MM.1S (cell line): ENCODE data around the gene ANKRD24.

Source experiments
- DNase-seq: peaks from one replicate; pipeline ENCODE4 v3.0.0-alpha.2; 2015
- H2AFZ ChIP-seq: fragments of 300-600 bp; sonication (generic); 2 replicates; pipeline ENCODE4 v1.6.0; 2016; ENCODE audit warnings: antibody characterized with exemption, low read length
- H3F3A ChIP-seq: fragments of 300-600 bp; sonication (generic); 2 replicates; pipeline ENCODE4 v1.6.1; 2016; ENCODE audit warnings: mild to moderate bottlenecking, antibody characterized with exemption, low read length, moderate library complexity, mixed read lengths; ENCODE audit not compliant: insufficient read depth
- H3K27ac ChIP-seq: fragments of 300-600 bp; sonication (generic); 2 replicates; pipeline ENCODE4 v1.5.1; 2016; ENCODE audit warnings: mild to moderate bottlenecking, low read length
- H3K27me3 ChIP-seq: fragments of 300-600 bp; sonication (generic); replicated peaks from 2 replicates; pipeline ENCODE4 v1.6.0; 2016; ENCODE audit warnings: low read length; ENCODE audit not compliant: insufficient read depth
- H3K36me3 ChIP-seq: fragments of 300-600 bp; sonication (generic); replicated peaks from 2 replicates; pipeline ENCODE4 v1.6.1; 2016; ENCODE audit warnings: mild to moderate bottlenecking, low read length, mixed read lengths; ENCODE audit not compliant: insufficient read depth
- H3K4me1 ChIP-seq: fragments of 300-600 bp; sonication (generic); 2 replicates; pipeline ENCODE4 v1.6.1; 2016; ENCODE audit warnings: low read length, mixed read lengths
- H3K4me2 ChIP-seq: fragments of 300-600 bp; sonication (generic); 2 replicates; pipeline ENCODE4 v1.6.0; 2016; ENCODE audit warnings: low read depth, low read length
- H3K4me3 ChIP-seq: fragments of 300-600 bp; sonication (generic); 2 replicates; pipeline ENCODE4 v1.5.1; 2016; ENCODE audit warnings: low read length, mixed read lengths
- H3K79me2 ChIP-seq: fragments of 300-600 bp; sonication (generic); 2 replicates; pipeline ENCODE4 v1.6.1; 2016; ENCODE audit warnings: mixed run types, low read length, mixed read lengths
- H3K9ac ChIP-seq: fragments of 300-600 bp; sonication (generic); 2 replicates; pipeline ENCODE4 v1.6.1; 2016; ENCODE audit warnings: low read length, mixed read lengths
- H3K9me2 ChIP-seq: fragments of 300-600 bp; sonication (generic); replicated peaks from 2 replicates; pipeline ENCODE4 v1.6.1; 2016; ENCODE audit warnings: mild to moderate bottlenecking, low read length, mixed read lengths; ENCODE audit not compliant: insufficient read depth
- H3K9me3 ChIP-seq: fragments of 300-600 bp; sonication (generic); replicated peaks from 2 replicates; pipeline ENCODE4 v1.6.1; 2016; ENCODE audit warnings: mild to moderate bottlenecking, low read length, mixed read lengths; ENCODE audit not compliant: insufficient read depth
- H4K20me1 ChIP-seq: fragments of 300-600 bp; sonication (generic); 2 replicates; pipeline ENCODE4 v1.6.1; 2016; ENCODE audit warnings: mild to moderate bottlenecking, low read length, moderate library complexity, mixed read lengths; ENCODE audit not compliant: insufficient read depth
- CTCF ChIP-seq: fragments of 300-600 bp; sonication (generic); IDR thresholded peaks from 2 replicates; pipeline ENCODE4 v1.5.1; 2016; ENCODE audit warnings: antibody characterized with exemption, low read length, mixed read lengths
- EZH2 ChIP-seq: fragments of 300-600 bp; sonication (generic); optimal IDR thresholded peaks from 2 replicates; pipeline ENCODE3; 2017; ENCODE audit warnings: low read depth, mild to moderate bottlenecking, antibody characterized with exemption, low read length, mixed read lengths
- EZH2phosphoT487 ChIP-seq: fragments of 300-600 bp; sonication (generic); IDR thresholded peaks from 2 replicates; pipeline ENCODE4 v1.6.1; 2018; ENCODE audit warnings: antibody characterized with exemption, low read length

The ANKRD24 gene

GRCh38 chr19:4185413-4186086 is 3.1 kb downstream of the ANKRD24 start:
- Histone ChIP-seq H3K9me2 (no peaks in the 10 kb centered on the region), H3K9ac (no peak overlapping the region), H3K9me3 (no peaks in the 10 kb centered on the region), H3K4me2 (no peak overlapping the region), H3K79me2 (peaks cover 18% of the 10 kb centered on the region), H4K20me1 (no peaks in the 10 kb centered on the region), H3K36me3 (no peaks in the 10 kb centered on the region), H3K27ac (no peak overlapping the region), H3K27me3 (peaks cover 39% of the 10 kb centered on the region), H2AFZ (no peak overlapping the region), H3F3A (no peaks in the 10 kb centered on the region), H3K4me1 (peaks cover 11% of the 10 kb centered on the region), H3K4me3 (no peak overlapping the region)
- DNase-seq = no peak
- no peak for TF ChIP-seq EZH2
- no peak for TF ChIP-seq EZH2phosphoT487
- TF ChIP-seq CTCF = no peak

- H3K9ac ChIP-seq = no peak overlapping the region
- H3F3A ChIP-seq = no peaks in the 10 kb centered on the region
- H3K4me1 ChIP-seq = peaks cover 3% of the 10 kb centered on the region; the same call in 1 of the 2 replicates
- H3K79me2 ChIP-seq = peaks cover 10% of the 10 kb centered on the region
- no peak overlapping the region for H3K27ac ChIP-seq
- H3K36me3 ChIP-seq = no peaks in the 10 kb centered on the region
- no peaks in the 10 kb centered on the region for H4K20me1 ChIP-seq
- no peak overlapping the region for H3K4me3 ChIP-seq
- H3K9me2 ChIP-seq = no peaks in the 10 kb centered on the region
- H3K9me3 ChIP-seq = no peaks in the 10 kb centered on the region
- peak; percentile 94 for TF ChIP-seq CTCF
- TF ChIP-seq EZH2phosphoT487 = no peak
- peak; percentile 48 for TF ChIP-seq EZH2
- H2AFZ ChIP-seq = no peak overlapping the region
- no peak overlapping the region for H3K4me2 ChIP-seq
- H3K27me3 ChIP-seq = peaks cover 46% of the 10 kb centered on the region
- peak; percentile 63 for DNase-seq
Observed at GRCh38 chr19:4186087-4186993, 3.9 kb downstream of the ANKRD24 start.

DNA sequence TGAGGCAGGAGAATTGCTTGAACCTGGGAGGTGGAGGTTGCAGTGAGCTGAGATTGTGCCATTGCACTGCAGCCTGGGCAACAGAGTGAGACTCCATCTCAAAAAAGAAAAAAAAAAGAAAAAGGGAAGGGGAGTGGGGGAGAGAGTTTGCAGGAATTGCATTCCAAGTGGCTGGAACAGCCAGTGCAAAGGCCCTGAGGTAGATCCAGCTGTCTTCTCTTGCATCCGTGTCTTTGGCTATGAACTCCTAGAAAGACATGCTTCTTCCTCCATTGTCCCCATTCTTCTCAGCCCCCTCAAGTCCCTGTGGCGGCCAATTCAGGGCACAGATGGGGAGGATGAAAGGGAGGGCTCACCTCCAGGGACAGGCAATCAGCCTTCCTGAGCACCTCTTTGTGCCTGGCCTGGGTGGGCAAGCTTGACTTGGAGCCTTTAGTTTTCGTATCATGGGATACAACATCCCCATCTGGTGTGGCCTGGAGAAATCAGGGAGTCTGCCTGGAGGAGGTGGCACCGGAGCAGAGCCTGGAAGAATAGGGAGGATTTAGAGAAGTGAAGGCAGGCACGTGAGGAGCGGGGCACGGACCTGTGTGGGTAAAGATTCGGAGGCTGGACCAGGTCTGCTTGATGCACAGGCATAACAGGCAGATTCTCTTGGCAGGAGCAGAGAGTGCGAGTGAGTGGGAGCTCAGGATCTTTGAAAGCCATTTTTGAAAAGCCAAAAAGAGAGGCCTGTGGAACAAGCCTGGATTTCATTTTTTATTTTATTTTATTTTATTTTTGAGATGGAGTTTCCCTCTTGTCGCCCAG is 5.0 kb downstream of the ANKRD24 start:
- H3K9me2 ChIP-seq = no peaks in the 10 kb centered on the region
- H3K36me3 ChIP-seq = no peaks in the 10 kb centered on the region
- no peak overlapping the region for H3K27ac ChIP-seq
- no peak for TF ChIP-seq CTCF
- no peak for TF ChIP-seq EZH2
- TF ChIP-seq EZH2phosphoT487 = no peak
- peaks cover 54% of the 10 kb centered on the region for H3K27me3 ChIP-seq
- no peak overlapping the region for H3K4me2 ChIP-seq
- no peak overlapping the region for H3K4me3 ChIP-seq
- no peak overlapping the region for H3K9ac ChIP-seq
- H4K20me1 ChIP-seq = no peaks in the 10 kb centered on the region
- H2AFZ ChIP-seq = no peak overlapping the region
- 0 out of 2 replicates have a peak, but pooled peaks cover 3% of the 10 kb centered on the region for H3K4me1 ChIP-seq
- no peaks in the 10 kb centered on the region for H3K79me2 ChIP-seq
- no peaks in the 10 kb centered on the region for H3F3A ChIP-seq
- DNase-seq = no peak
- H3K9me3 ChIP-seq = no peaks in the 10 kb centered on the region
